IPS-NIHi7 (cell line): ENCODE results near the gene LMNTD1.
A peak's percentile ranks its signal among the peaks of the same experiment; 100 is the strongest.
"Not testable (repeated sequence)": the region's sequence is repeated elsewhere in the genome, so short reads cannot be mapped to it uniquely, and the experiment has no call there.

Experiments
- DNase-seq: peaks from one replicate; pipeline ENCODE4 v3.0.0; 2012; ENCODE audit warnings: mixed read lengths; ENCODE audit errors: extremely low spot score

The LMNTD1 gene, protein sequence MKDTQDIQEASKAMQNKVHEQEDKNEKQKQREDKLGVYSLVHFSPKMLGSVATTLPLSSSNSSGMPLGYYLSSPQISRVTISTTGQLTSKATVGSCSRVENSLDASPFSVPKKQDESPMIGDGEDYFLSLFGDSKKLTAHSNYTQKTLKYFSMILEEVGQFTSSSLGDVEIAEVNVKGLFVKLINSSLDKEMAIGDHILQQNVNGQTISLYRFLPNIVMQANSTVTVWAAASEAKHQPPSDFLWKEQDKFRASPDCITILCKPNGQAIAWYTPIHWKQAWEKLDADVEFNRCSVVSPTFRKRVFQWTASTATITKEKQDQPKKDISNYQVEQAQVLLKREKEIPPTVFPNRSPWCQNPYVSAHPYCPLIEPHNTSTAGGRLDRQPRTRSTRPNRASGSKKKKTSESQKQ

DNA sequence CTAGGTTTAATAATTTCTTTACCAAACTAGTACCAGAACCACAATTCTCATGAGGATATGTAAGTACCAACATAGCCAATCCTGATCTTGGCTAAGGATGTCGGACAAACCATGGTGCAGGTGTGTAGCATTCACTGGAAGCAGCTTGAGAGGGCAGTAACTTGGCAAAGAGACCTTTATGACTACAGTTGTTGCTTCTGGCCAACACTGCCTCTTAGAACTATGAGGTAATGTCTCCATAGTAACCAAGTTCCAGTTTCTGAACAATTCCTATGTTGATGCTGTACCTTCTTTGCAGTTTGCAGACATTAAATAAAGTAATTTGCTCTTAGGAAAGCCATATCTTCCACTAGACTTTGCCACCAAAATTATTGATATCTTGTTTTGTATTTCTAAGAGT lies at the start of gene LMNTD1:
LMNTD1 (minus strand) TSS at position 186 of the 400 bp plus-strand sequence. CDS start 324 bp downstream, outside the sequence.
- no peak for DNase-seq

DNA sequence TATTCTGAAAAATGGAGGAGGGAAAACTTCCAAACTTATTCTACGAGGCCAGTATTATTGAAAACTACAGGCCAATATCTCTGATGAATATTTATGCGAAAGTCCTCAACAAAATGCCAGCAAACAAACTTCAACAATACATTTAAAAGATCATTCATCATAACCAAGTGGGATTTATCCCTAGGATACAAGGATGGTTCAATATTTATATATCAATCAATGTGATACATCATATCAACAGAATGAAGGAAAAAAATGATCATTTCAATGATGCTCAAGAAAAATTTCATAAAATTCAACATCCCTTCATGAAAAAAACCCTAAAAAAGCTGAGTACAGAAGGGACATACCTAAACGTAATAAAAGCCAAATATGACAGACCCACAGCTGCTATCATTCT lies 45.9 kb upstream of the LMNTD1 start:
- no peak for DNase-seq

DNA sequence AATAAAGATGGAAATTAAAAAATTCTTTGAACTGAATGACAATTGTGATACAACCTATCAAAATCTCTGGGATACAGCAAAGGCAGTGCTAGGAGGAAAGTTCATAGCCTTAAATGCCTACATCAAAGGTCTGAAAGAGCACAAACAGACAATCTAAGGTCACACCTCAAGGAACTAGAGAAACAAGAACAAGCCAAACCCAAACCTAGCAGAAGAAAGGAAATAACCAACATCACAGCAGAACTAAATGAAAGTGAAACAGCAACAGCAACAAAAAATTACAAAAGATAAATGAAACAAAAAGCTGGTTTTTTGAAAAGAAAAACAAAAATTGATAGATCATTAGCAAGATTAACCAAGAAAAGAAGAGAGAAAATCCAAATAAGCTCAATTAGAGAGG lies 42.4 kb upstream of the LMNTD1 start:
- not testable (repeated sequence) for DNase-seq

DNA sequence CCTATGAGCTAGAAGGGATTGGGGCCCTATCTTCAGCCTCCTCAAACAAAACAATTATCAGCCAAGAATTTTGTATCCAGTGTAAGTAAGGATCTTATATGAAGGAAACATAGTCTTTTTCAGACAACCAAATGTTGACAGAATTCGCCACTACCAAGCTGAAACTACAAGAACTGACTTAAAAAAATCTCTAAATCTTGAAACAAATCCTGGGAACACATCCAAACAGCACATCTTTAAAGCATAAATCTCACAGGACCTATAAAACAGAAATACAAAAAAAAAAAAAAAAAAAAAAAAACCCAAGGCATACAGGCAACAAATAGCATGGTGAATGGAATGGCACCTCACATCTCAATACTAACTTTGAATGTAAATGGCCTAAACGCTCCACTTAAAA lies 41.3 kb upstream of the LMNTD1 start:
- no peak for DNase-seq

DNA sequence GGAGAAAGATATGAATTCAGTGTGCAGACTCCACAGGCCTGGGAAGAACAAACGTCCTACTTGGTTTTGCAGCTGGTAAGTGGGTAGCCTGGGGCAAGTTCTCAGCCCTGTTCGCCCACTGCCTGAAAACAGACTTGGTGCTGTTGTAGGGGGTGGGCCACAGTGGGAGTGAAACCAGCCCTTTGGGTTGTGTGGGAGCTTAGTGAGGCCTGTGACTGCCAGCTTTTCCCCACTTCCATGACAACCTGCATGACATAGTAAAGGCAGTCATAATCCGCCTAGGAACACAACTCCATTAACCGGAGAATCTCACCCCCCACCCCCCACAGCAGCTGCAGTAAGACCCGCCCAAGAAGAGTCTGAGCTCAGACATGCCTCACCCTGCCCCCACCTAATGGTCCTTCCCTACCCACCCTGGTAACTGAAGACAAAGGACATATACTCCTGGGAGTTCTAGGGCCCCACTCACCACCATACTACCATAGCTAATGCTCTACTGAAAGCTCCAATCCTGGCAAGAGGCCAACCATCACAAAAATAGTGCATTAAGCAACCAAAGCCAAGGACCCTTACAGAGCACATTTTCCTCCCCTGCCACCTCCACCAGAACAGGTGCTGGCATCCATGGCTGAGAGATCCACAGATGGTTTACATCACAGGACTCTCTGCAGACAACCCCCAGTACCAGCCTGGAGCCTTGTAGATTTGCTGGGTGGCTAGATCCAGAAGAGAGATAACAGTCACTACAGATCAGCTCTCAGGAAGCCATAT lies 39.8 kb upstream of the LMNTD1 start:
- DNase-seq = no peak

DNA sequence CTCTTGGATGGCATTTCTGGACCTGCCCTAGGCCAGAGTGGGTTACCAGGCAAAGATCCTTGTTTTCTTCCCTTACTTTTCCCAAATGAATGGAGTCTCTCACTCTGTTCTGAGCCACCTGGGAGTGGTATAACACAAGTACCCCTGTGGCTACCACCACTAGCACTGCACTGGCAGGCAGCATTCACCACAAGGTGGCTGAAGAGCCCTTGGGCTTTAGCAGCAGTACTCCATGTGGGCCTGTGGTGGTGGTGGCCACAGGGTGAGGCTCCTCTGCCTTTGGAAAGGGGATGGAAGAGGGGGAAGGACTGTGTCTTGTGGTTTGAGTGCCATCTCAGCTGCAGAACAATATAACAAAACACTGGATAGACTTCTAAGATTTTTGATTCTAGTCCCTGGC lies 38.1 kb upstream of the LMNTD1 start:
- DNase-seq = no peak

DNA sequence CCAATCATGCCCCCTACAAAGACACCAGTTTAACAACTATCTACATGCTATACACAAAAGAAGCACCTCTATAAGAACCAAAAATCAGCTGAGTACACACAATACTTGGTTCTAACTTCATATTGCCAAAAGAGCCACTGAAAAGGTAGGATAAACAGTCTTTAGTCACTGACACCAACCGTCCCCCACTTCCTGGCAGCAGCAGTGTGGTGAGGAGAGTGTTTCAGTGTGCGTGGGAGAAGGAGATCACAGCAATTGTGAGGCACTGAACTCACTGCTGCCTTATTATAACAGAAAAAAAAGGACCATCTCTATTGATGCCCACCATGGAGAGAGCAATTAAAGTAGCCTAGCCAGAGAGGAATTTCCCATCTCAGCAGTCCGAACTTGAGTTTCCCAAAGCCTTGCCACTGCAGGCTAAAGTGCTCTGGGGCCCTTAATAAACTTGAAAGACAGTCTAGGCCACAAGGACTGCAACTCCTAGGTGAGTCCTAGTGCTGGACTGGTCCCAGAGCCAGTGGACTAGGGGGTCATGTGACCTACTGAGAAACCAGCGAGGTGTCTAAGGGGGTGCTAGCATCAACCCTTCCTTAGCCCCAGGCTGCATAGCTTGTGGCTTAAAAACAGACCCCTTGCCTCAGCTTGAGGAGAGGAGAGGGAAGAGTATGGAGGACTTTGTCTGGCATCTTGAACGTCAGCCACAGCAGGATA lies 37.1 kb upstream of the LMNTD1 start:
- no peak for DNase-seq

DNA sequence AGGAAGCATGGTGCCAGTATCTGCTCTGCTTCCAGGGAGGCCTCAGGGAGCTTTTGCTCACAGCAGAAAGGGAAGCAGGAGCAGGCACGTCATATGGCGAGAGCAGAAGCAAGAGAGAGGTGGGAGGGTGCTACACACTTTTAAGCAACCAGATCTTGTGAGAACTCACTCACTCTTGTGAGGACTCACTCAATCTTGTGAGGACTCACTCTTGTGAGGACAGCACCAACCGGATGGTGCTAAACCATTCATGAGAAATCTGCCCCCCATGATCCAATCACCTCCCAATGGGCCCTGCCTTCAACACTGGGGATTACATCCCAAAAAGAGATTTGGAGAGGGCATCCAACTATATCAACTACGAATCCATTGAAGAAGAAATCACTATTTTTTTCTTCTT lies 34.3 kb upstream of the LMNTD1 start:
- DNase-seq = no peak

DNA sequence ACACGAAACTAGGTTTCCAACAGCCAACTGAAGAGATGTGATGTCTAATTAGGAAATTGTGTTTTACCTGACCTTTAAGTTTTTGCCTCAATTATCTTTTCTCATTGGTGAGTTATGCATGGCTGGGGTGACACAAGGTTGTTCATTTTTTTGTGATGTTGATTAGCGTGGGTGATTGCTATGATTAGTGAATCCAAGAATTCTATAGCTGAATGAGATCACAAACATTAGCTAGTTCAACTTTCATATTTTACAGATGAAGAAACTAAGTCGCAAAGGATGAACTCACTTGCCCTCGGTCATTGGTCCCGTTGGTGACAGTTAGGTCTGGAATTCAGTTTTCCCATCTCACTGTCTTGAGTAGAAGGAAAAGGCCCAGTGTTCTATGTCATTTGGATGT lies 32.6 kb upstream of the LMNTD1 start:
- DNase-seq = no peak

DNA sequence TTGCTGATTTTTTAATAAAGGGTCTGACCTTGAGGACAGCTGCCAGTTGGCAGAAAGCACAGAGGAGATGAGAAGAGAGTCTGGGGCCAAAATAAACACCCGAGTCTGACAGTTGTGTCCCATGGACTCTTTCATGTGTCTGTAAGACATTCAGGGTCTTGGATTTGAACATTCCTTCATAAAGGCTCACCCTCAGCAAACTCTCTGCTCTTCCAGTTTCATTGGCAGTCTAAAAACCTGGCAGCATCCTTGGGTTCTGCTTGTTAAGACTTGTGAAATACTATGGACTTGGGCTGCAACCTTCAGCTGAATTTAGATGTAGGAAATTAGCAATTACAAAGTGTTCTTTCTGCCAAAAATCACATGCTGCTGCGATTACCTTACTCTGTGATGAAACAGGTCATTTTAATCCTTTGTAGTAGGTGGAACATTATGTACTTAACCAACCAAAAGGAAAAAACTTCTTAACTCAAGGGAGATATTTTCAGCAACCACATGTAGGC lies 32.0 kb upstream of the LMNTD1 start:
- no peak for DNase-seq

DNA sequence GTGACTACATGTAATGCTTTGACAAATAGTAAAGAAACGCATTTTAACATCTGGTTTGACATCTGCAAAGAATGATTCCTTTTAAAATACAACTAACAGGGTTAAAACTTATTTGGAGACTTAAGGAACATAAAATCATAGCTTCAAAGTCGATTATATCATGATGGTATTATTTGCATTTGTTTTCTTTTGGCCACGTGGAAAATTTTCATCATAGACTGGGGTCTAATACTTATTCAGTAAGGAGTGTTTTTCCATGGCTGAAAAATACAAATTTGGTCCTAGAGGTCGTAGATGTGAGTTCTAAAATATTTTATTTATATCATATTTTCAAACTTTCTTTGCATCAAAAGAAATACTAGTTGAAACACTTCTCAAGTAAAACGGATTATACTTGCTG lies 31.5 kb upstream of the LMNTD1 start:
- no peak for DNase-seq

DNA sequence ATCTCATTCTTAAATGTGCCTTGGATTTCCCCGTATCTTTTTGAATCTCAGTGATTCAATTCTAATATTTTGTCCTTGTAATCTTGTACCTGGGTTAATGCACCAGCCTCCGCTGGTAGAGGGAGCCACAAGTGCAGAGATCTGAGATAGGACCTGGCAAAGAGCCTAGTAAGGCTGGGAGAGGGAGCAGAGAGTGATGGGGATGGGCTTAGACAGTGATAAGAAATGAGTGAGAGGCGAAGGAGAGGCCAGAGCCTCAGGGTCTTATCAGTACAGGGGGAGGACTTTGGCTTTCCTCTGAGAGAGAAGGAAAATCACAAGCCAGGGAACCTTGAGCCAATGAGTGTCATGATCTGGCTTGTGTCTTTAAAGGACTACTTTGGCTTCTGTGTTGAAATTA lies 30.5 kb upstream of the LMNTD1 start:
- DNase-seq = peak; percentile 64

DNA sequence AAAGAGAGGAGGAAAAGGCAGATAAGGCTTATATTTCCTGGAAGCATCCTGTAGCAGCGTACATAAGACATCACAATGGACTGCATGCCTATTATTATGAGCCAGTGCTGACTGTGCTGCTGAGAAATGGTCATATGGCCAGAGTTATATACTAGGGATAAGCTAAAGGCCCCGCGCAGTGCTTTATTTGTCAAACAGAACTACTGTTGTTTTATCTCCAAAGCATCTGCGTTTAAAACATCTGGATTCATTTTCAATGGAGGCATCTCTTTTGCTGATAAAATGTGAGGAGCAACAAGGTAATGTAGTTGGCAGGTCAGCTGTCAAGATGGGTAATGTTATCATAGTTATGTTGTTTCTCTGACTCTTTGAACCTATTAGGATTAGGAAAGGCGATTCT lies 28.0 kb upstream of the LMNTD1 start:
- no peak for DNase-seq

DNA sequence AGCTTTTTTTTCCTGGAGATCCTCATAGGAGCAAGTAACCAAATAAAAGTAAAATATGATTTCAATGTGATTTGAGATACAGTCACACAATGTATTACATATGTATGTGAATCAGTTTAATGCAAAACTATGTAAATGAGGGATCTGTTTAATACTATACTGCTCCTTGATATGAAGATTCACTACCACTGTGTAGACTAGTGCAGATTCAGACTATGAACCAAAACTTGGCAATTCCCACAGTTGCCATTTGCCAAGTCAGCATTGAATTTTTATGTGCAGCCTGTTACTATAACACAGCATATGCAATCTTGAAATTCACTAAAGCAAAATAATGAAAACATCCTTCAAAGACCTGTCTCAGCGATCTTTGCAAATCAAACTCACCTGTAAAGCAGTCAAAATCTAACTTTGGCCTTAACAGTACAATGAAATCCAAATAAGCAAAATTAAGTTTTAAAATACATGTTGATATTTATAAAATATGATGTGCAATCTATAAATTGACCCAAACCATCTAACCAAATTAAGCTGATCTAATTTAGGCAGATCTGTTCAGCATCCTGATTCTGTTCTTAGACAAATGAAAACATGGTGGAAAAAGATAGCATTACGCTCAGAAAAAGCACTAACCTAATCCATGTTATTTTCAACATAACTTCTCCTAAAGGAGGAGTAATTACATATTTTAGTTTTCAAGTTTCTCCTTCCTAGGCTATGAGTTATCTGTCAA lies 25.5 kb upstream of the LMNTD1 start:
- DNase-seq = no peak

DNA sequence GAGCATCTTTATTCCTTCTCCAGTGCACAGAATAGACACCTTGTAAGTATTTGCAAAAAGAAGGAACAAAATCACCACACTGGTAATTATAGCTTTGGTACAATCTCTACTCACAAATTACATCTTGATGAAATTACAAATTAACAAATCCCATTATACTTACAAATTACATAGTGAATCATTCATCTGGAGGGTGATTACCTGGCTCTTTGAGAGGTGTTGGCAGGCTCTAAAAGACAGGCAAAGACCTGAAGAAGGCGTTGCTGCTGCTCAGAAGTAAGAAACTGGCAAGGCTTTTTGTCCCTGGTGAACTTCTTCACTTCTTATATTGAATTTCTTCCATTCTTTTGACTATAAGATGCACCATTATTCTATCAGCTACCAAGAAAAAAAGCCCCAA lies 21.7 kb upstream of the LMNTD1 start:
- DNase-seq = no peak

DNA sequence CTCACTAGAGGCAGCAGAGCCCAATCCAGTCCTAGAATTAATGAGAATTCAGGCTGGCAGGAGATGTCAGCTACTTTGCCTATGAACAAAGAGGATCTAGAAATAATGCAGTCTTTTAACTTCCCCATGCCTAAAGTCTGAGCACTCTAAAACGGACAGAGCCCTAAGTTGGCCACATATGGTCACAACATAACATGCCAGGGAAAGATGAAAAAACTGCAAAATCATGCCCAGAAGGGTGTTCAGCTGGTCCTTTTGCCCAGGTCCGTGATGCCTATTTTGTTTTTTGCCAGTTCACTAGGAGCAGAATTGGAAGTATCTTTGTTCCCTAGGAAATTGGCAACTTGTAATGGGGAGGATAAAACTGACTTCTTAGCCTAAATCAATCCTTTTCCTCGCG lies 20.3 kb upstream of the LMNTD1 start:
- no peak for DNase-seq

DNA sequence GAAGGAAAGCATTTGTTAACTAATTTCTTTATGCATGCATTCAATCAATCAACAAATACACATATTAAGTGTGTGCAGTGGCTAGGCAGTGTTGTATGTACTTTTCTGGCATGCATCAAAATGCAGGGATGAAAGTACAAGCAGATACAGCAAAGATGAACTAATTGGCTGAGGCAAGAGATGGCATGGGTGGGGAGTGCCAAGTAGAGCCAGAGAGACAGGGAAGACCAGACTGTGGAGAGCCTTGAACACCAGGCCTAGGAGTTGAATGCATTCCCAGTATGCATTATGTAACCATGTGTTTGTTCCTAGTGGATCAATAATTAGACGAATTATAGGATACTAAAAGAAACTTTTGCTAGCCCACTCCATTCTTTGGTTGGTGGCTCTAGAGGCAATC lies 17.3 kb upstream of the LMNTD1 start:
- no peak for DNase-seq

DNA sequence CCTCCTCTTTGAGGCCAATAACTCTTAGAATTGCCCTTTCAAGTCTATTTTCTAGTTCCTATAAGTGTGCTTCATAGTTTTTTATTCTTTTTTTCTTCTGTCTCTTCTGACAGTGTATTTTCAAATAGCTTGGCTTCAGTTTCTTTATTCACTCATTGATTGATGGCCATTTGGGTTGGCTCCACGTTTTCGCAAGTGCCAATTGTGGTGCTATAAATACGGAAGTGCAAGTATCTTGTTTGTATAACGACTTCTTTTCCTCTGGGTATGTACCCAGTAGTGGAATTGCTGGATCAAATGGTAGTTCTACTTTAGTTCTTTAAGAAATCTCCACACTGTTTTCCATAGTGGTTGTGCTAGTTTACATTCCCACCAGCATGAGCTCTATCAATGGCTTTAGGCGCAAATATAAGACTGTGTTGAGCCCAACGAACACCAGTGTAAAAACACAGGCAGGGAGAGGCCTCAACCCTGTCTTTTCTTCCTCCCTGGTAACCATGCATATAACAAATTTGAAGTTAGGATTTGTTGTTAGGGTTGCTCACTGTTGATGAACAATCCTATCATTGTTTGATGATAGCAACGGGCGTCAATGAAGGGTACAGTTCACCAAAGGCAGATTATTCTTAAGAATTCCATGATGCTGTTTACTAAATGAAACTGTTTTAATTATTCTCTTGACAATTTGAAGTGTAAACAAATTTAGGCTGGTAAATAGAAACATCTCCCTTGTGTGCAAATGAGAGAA lies 13.3 kb upstream of the LMNTD1 start:
- no peak for DNase-seq

DNA sequence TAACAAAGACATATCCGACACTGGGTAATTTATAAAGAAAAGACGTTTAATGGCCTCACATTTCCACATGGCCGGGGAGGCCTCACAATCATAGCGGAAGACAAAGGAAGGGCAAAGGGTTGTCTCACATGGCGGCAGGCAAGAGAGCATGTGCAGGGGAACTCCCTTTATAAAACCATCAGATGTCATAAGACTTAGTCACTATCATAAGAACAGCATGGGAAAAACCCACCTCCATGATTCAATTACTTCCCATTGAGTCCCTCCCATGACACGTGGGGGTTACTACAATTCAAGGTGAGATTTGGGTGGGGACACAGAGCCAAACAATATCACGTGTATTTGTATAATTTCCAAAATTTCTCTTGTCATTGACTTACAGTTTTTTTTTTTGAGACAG lies 5.5 kb upstream of the LMNTD1 start:
- DNase-seq = no peak

DNA sequence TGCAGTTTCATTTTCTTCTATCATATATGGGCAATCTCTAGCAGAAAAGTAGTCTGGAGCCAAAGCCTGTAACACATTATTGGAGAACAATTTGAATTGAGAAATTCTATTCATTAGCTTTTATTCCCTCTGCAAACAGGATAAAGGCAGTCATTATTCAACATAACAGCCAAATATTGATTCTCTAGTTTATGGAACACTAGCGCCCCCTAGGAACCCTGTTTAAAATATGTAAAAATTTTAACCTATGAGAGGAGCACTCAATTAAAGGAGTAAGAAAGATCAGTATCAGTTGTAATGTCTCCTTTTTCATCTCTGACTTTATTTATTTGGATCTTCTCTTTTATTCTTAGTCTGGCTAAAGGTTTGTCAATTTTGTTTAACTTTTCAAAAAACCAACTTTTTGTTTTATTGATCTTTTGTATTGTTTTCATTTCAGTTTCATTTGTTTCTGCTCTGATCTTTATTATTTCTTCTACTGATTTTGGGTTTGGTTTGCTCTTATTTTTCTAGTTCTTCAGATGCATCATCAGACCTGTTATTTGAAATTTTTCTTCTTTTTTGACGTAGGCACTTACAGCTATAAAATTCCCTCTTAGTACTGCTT lies 4.8 kb upstream of the LMNTD1 start:
- peak; percentile 23 for DNase-seq

DNA sequence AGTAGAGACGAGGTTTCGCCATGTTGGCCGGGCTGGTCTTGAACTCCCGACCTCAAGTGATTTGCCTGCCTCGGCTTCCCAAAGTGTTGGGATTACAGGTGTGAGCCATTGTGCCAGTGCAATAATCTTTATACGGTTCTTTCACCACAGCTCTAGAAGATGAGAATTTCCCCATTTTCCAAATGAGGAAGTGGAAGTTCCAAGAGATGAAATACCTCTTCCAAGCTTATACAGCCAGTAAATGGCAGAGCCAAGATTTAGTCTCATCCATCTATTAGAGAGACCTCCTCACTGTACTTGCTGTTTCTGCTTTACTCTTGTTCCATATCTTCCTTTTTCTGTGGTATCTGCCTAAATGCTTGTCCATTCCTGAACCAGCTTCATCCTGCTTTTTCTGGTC lies 3.1 kb upstream of the LMNTD1 start:
- no peak for DNase-seq
